GM10248 (cell line): ENCODE measurements around the gene PKHD1.

ENCODE experiments used
- CTCF ChIA-PET: fragments of 300-600 bp; sonication (Branson Sonifier 250); formaldehyde crosslinking; extraction: SDS; loops from one replicate; lab custom pipeline; 2021; ENCODE audit warnings: antibody characterized with exemption; lab: Yijun Ruan, JAX
- POLR2A ChIA-PET: fragments of 350-650 bp; sonication (Branson Sonifier 250); formaldehyde crosslinking; extraction: SDS; loops from one replicate; lab custom pipeline; 2020; ENCODE audit warnings: antibody characterized with exemption; lab: Yijun Ruan, JAX
- DNase-seq: peaks from one replicate; pipeline ENCODE4 v3.0.0; 2012; ENCODE audit errors: extremely low spot score
- CTCF ChIP-seq: IDR thresholded peaks from 2 replicates; pipeline ENCODE4 v1.5.1; 2012; ENCODE audit warnings: mild to moderate bottlenecking, low read depth; ENCODE audit errors: extremely low read depth, missing control alignments, control extremely low read depth

The PKHD1 gene

GRCh38 chr6:51651132-51651817, 436.1 kb downstream of the PKHD1 start:
- ChIA-PET POLR2A (no interaction called here), CTCF (interaction anchor here (1.0 kb wide), 1 partner anchor 8 kb away, joined by 3 read pairs; no protein-coding TSS in a partner anchor)
- DNase-seq, result no peak
- no peak for TF ChIP-seq CTCF

GRCh38 chr6:51648774-51649173, 438.6 kb downstream of the PKHD1 start:
- no peak for TF ChIP-seq CTCF
- DNase-seq, result no peak
- POLR2A ChIA-PET, result no interaction called here
- CTCF ChIA-PET, result interaction anchor here (1.2 to 1.4 kb wide), 3 partner anchors 9 to 17 kb away, joined by 3 to 7 read pairs (median 3); no protein-coding TSS in a partner anchor

- CTCF ChIA-PET, result interaction anchor here (1.3 kb wide), 1 partner anchor 8 kb away, joined by 3 read pairs; no protein-coding TSS in a partner anchor
- TF ChIP-seq CTCF, result no peak
- POLR2A ChIA-PET, result no interaction called here
- no peak for DNase-seq
These were observed 439.2 kb downstream of the PKHD1 start for GRCh38 chr6:51648236-51648635.

- no peak for TF ChIP-seq CTCF
- POLR2A ChIA-PET, result no interaction called here
- DNase-seq, result no peak
- CTCF ChIA-PET, result interaction anchor here (1.1 to 1.3 kb wide), 2 partner anchors 14 to 35 kb away, joined by 3 read pairs; no protein-coding TSS in a partner anchor
These were observed 443.0 kb downstream of the PKHD1 start for GRCh38 chr6:51644426-51644825.

GRCh38 chr6:51640021-51640420, 447.4 kb downstream of the PKHD1 start:
- no peak for DNase-seq
- ChIA-PET CTCF (interaction anchor here (0.9 to 1.4 kb wide), 2 partner anchors 9 to 409 kb away, joined by 3 read pairs; no protein-coding TSS in a partner anchor), POLR2A (no interaction called here)
- TF ChIP-seq CTCF, result no peak

GRCh38 chr6:51633424-51633823, 454.0 kb downstream of the PKHD1 start:
- CTCF ChIA-PET, result interaction anchor here (1.7 to 4.9 kb wide), 2 partner anchors 15 to 16 kb away, joined by 9 to 29 read pairs; no protein-coding TSS in a partner anchor
- DNase-seq, result no peak
- no peak for TF ChIP-seq CTCF
- POLR2A ChIA-PET, result no interaction called here
